K562 (cell line): ENCODE measurements around the gene TULP4. TPM values are rescaled to one million over a fixed set of nuclear protein-coding genes. Genes with fewer than 3 reads are reported as not detected.

Source experiments
- CHAMP1 ChIP-seq: fragments of 450-650 bp; IDR thresholded peaks from 2 replicates; pipeline ENCODE4 v1.6.1; 2016; ENCODE audit warnings: mild to moderate bottlenecking
- COPS2 ChIP-seq: fragments of 450-650 bp; conservative IDR thresholded peaks from 2 replicates; pipeline ENCODE4 v1.6.1; 2016; ENCODE audit warnings: mild to moderate bottlenecking, moderate library complexity
- HMG20A ChIP-seq: fragments of 450-650 bp; formaldehyde crosslinking; conservative IDR thresholded peaks from 2 replicates; pipeline ENCODE4 v1.4.0; 2020; ENCODE audit warnings: mild to moderate bottlenecking, mixed read lengths
- LARP7 ChIP-seq: fragments of 450-650 bp; IDR thresholded peaks from 2 replicates; pipeline ENCODE4 v1.6.1; 2016
- MXD1 ChIP-seq: fragments of 250-450 bp; sonication (Bioruptor Pico); IDR thresholded peaks from 2 replicates; pipeline ENCODE4 v1.8.0; 2021; ENCODE audit warnings: borderline replicate concordance, mild to moderate bottlenecking, moderate library complexity; ENCODE audit not compliant: poor library complexity, severe bottlenecking
- NCOR1 ChIP-seq: fragments of 450-650 bp; IDR thresholded peaks from 2 replicates; pipeline ENCODE4 v1.6.1; 2016; ENCODE audit warnings: mild to moderate bottlenecking, moderate library complexity
- NFIC ChIP-seq: fragments of 450-650 bp; IDR thresholded peaks from 2 replicates; pipeline ENCODE4 v1.6.1; 2017; ENCODE audit warnings: mild to moderate bottlenecking, inconsistent platforms
- POLR2AphosphoS2 ChIP-seq: IDR thresholded peaks from 2 replicates; pipeline ENCODE4 v1.6.1; 2012; ENCODE audit warnings: low read length, improper control_type of control experiment
- PREB ChIP-seq: sonication (generic); formaldehyde crosslinking; IDR thresholded peaks from 2 replicates; pipeline ENCODE4 v1.8.1; 2023; ENCODE audit warnings: mild to moderate bottlenecking, missing genetic modification reagents
- PRPF4 ChIP-seq: fragments of 200-400 bp; formaldehyde crosslinking; IDR thresholded peaks from one replicate; pipeline ENCODE4 v1.6.1; 2017; ENCODE audit warnings: low read length, low read depth, mild to moderate bottlenecking; ENCODE audit not compliant: insufficient read depth, poor library complexity, severe bottlenecking
- PTBP1 ChIP-seq: fragments of 200-400 bp; formaldehyde crosslinking; IDR thresholded peaks from 2 replicates; pipeline ENCODE4 v1.6.1; 2017; ENCODE audit warnings: low read depth, low read length
- RERE ChIP-seq: sonication (generic); formaldehyde crosslinking; IDR thresholded peaks from 2 replicates; pipeline ENCODE4 v1.8.0; 2023; ENCODE audit warnings: missing genetic modification reagents, mild to moderate bottlenecking, borderline replicate concordance
- SAP30 ChIP-seq: fragments of 200-600 bp; sonication (generic); IDR thresholded peaks from 2 replicates; pipeline ENCODE4 v1.6.1; 2012; ENCODE audit warnings: borderline replicate concordance, low read depth, mild to moderate bottlenecking, moderate library complexity, low read length, control low read depth, inconsistent platforms; ENCODE audit not compliant: insufficient read depth, poor library complexity, severe bottlenecking
- SMARCE1 ChIP-seq: fragments of 450-650 bp; IDR thresholded peaks from 2 replicates; pipeline ENCODE4 v1.7.1; 2016; ENCODE audit warnings: mild to moderate bottlenecking
- SREBF1 ChIP-seq: fragments of 150-350 bp; IDR thresholded peaks from 2 replicates; pipeline ENCODE4 v1.6.1; 2014; ENCODE audit warnings: antibody characterized with exemption, low read depth, low read length, borderline replicate concordance
- WHSC1 ChIP-seq: IDR thresholded peaks from one replicate; pipeline ENCODE4 v1.6.1; 2012; ENCODE audit warnings: low read length, control low read depth, inconsistent platforms
- XRCC3 ChIP-seq: fragments of 450-650 bp; IDR thresholded peaks from 2 replicates; pipeline ENCODE4 v1.6.1; 2017; ENCODE audit warnings: mild to moderate bottlenecking, moderate library complexity
- ZKSCAN3 ChIP-seq: fragments of 250-450 bp; sonication (Bioruptor Pico); IDR thresholded peaks from 2 replicates; pipeline ENCODE4 v1.4.0; 2020
- ZNF239 ChIP-seq: fragments of 250-450 bp; sonication (Bioruptor Pico); IDR thresholded peaks from 2 replicates; pipeline ENCODE4 v1.4.0; 2020; ENCODE audit warnings: mild to moderate bottlenecking
- polyA plus RNA-seq, 8 experiments: library from polyadenylated mRNA; depleted of rRNA in 4 of 8; stranded (reverse) in 5 of 8; unstranded in 3 of 8; fragments of >200 nt; fragmentation: Nextera tagmentation in 2 of 8; fragmentation: Illumina TruSeq in 1 of 8; extraction: Ambion mirVana in 2 of 8; extraction: Trizol in 1 of 8; gene quantifications; 2 replicates each; pipeline versions ENCODE4 v1.2.1 to v1.2.3, GENCODE V29; 2011 to 2014; ENCODE audit warnings: inconsistent platforms in 1 of 8, missing spikeins in 1 of 8
- total RNA-seq, 7 experiments: library from RNA; depleted of rRNA in 6 of 7; stranded (reverse); fragments of >200 nt in 6 of 7; fragmentation: Illumina TruSeq in 2 of 7; extraction: Trizol in 2 of 7; gene quantifications; 2 replicates each; pipeline versions ENCODE4 v1.2.1 to v1.2.3, GENCODE V29; 2011 to 2021; ENCODE audit warnings: low replicate concordance in 1 of 7

TULP4 gene
- total and polyA plus RNA-seq, 9 of the 15 experiments (the other 6 are each of a cell fraction or from before 2014, with no cell fraction given): 1.2 to 50.4 (median 11.0) TPM

- TF ChIP-seq NCOR1 (no peak), SMARCE1 (0 out of 2 replicates have a peak, but pooled peaks have one; percentile 20), CHAMP1 (peak; percentile 86), RERE (CRISPR knock-in tag) (no peak), PREB (no peak), HMG20A (CRISPR knock-in tag) (no peak), SREBF1 (no peak), SAP30 (peak; percentile 38), COPS2 (no peak), NFIC (no peak), ZNF239 (CRISPR knock-in tag) (no peak), MXD1 (CRISPR knock-in tag) (no peak), XRCC3 (no peak), PRPF4 (no peak), POLR2AphosphoS2 (no peak), PTBP1 (0 out of 2 replicates have a peak, but pooled peaks have one; percentile 40), WHSC1 (no peak), ZKSCAN3 (CRISPR knock-in tag) (no peak), LARP7 (no peak)
Observed at GRCh38 chr6:158536084-158536890, 224.0 kb downstream of the TULP4 start (continued).
